HT1080 (cell line): ENCODE results near the gene DAW1. TPM values are rescaled to one million over a fixed set of nuclear protein-coding genes. Genes with fewer than 3 reads are reported as not detected.
A peak's percentile ranks its signal among the peaks of the same experiment; 100 is the strongest.
"Not testable (repeated sequence)": the region's sequence is repeated elsewhere in the genome, so short reads cannot be mapped to it uniquely, and the experiment has no call there.

Experiments used
- DNase-seq: peaks from one replicate; pipeline ENCODE4 v3.0.0-alpha.2; 2015; ENCODE audit warnings: low read depth
- polyA plus RNA-seq, 2 experiments: library from polyadenylated mRNA; depleted of rRNA; stranded (reverse); fragments of >200 nt; gene quantifications; 2 replicates each; pipeline ENCODE4 v1.2.3, GENCODE V29; 2015
- total RNA-seq: library from RNA; depleted of rRNA; stranded (reverse); fragments of >200 nt; shearing (Covaris generic); gene quantifications from 2 replicates; pipeline ENCODE4 v1.2.3, GENCODE V29; 2014; rRNA removed

Gene DAW1, protein sequence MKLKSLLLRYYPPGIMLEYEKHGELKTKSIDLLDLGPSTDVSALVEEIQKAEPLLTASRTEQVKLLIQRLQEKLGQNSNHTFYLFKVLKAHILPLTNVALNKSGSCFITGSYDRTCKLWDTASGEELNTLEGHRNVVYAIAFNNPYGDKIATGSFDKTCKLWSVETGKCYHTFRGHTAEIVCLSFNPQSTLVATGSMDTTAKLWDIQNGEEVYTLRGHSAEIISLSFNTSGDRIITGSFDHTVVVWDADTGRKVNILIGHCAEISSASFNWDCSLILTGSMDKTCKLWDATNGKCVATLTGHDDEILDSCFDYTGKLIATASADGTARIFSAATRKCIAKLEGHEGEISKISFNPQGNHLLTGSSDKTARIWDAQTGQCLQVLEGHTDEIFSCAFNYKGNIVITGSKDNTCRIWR
- 0.17 TPM in 1 of 2 replicates, not detected in the other for total RNA-seq
- 0.05 TPM in 1 of 2 replicates, not detected in the other for polyA plus RNA-seq (2015; cell fraction: cytosol; rRNA removed)
- 0.23 and 0.25 TPM in 2 replicates for polyA plus RNA-seq (2015; cell fraction: nucleus; rRNA removed)

DNA sequence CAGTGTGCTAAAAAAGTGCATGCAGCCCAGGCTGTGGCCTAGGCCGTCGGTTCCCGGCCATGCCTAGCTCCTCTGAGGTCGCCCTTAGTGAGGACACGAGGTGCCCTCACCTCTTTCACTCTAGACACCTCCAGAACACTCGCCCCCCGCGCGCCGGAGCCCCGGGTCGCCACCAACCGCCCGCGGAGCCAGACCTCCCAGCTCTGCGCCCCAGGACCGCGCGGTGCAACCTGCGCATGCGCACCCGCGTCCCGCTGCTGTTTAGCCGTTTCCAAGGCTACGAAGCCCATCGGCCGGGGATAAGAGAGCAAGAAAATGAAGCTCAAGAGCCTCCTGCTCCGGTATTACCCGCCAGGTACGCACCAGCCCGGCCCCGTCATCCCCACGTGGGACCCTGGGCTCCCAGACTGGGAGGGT, at the start of gene DAW1:
Gene DAW1 (plus strand): TSS at position 257 of the 417 bp plus-strand sequence. CDS start 59 bp downstream, at position 316.
- DNase-seq = no peak

DNA sequence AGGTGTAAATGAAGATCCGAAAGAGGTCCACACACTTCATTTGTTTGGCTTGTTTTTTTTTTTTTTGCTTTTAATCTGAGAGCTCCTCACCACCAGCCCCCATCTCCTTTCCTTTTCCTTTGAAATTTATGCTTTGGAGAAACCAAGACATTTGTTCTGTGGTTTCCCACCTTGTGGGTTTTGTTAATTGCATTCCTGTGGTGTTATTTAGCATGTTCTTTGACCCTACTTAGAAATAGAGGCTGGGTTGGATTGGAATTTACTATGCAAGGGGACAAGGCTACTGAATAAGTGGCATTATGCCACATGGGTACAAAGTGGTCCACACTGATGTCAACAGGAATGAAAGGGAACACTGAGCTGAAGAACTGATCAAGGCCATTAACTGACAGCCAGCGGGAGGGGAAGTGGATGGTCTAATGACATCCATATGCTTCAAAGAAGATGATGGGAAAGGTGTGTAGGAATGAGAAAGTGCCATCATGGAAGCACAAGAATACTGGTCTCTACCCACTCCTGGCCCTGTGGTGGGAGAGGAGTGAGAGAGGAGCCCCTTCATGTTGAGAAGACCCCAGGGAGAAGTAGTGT, 48.9 kb upstream of the DAW1 start:
- peak; percentile 58 for DNase-seq

DNA sequence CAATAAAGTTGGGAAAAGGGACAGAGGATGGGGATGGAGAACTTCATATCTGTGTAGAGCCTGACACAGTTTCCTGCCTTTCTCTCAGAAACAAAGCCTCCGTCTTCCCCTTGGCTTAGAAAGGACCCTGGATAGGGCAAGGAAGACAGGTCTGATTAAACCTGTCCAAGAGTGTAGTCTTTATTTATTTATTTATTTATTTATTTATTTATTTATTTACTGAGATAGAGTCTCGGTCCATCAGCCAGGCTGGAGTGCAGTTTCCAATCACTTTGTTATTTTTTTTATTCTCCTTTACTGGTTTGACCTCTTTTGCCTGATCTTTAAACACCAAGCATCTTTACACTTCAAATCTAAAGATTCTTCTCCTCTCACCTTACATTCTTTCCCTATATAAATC, 47.5 kb upstream of the DAW1 start:
- no peak for DNase-seq

DNA sequence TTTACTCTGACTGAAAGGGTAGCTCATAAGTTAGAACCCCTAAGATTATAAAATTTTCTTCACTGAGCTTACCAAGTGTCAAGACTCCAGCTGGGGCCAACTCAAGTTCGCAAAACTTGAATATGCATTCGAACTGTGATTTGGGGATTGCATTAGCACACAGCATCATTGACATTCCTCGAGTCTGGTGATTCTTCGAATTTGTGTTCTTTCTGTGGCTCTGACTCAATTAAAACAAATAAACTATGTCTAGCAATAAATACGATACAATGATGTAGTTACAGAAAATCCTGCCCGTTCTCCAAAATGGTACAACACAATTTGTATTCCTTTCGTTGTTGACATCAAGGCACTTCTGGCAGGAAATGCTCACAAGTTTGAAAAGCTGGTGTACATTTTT, 46.7 kb upstream of the DAW1 start:
- DNase-seq = no peak

DNA sequence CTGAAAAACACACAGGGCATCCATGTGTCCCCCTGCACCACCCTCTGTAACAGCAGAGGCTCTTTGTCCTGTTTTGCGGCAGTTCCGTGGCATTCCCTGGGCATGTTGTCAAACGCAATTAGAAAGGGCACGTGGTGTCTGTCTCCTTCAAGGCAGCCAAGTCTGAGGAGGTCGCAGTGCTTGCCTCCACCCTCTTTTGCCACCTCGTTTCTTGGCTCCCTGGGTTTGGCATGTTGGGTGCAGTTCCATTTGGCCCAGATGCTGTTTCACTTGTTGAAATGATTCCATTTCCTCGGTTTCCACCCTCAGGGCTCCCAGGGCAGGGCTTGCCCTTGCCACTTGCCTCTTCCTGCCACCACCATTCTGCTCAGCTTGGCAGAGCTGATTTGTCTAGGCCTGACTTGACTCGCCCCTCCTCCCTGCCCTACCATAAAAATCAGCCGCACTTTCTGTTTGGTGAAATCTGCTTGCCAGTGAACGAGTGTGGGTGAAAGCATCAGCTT, 45.4 kb upstream of the DAW1 start:
- no peak for DNase-seq

DNA sequence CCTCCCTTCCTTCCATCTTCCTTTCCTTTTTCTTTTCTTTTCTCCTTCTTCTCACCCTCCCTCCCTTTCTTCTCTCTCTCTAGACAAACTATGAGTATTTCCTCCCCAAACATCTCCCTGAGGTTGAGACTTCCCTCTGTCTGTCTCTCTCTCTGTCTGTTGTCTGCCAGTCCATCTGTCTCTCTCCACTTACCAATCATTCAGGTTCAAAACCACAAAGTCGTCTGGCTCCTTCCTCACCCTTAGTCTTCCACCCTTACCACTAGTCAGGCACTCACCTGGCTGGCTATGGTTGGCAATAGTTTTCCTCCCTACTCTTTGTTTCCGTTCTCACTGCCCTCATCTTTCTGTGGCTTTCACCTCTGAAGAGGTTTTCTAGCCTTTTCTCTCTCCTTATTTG, 44.9 kb upstream of the DAW1 start:
- no peak for DNase-seq

DNA sequence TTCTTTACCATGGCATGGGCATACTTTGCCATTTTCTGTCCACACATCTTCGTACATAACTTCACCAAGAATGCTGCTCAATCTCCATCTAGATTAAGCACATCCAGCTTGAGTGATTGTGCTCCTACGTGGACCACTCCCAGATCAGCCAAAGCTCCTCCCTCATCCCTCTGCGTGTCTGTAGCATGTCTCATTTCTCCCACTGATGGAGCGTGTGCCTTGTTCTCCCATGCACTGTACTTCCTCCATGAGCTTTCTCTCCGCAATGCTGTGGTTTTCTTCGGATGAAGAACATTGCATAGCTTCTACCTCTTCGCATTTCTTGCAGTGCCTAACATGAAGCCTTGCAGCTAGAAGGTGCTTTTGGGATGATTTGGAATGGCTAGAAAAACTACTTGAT, 44.3 kb upstream of the DAW1 start:
- DNase-seq = no peak

DNA sequence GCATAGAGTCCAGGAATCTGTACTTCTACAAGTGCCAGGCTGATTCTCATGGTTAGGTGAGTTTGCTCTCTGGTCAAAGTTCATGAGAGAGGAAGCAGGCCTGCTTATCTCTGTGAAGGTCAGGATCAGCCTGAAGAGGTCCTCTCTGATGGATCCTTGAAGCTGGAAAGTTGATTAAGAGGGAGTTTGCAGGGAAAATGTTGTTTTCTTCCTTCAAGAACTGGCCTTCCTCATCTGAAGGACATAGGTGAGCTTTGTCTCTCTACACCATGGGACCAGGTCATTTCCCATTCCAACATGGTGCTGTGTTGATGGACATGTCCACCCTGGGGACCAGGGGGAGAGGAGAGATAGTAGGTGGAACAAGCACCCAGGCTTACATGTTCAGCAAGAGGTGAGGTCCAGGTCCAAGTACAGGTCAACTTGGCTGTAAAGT, 42.9 kb upstream of the DAW1 start:
- DNase-seq = no peak

DNA sequence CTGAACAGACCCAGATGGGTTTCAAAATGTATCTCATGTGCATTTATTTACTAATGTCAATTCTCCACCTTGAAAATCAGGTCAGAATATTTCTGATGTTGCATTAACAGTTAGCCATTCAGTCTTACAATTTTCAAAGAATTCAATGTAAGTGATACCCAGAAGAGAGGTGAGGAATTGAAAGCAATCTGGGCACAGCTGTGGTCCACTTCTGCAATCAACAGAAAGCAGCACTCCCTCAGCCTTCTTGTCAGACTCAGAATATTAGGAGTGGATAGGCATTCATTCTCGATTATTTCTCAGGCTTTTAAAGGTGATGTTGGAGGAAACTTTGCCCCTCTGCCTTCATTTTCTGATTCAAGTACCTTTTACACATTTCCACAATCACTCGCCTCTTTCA, 42.1 kb upstream of the DAW1 start:
- no peak for DNase-seq

DNA sequence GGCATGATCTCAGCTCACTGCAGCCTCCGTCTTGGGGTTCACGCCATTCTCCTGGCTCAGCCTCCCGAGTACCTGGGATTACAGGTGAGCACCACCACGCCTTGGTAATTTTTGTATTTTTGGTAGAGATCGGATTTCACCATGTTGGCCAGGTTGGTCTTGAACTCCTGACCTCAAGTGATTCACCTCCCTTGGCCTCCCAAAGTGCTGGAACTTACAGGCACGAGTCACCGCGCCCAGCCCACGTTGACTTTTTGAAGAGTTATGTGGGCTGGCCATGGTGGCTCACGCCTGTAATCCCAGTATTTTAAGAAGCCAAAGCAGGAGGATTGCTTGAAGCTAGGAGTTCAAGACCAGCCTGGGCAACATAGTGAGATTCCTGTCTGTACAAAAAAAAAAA, 37.0 kb upstream of the DAW1 start:
- peak; percentile 71 for DNase-seq

DNA sequence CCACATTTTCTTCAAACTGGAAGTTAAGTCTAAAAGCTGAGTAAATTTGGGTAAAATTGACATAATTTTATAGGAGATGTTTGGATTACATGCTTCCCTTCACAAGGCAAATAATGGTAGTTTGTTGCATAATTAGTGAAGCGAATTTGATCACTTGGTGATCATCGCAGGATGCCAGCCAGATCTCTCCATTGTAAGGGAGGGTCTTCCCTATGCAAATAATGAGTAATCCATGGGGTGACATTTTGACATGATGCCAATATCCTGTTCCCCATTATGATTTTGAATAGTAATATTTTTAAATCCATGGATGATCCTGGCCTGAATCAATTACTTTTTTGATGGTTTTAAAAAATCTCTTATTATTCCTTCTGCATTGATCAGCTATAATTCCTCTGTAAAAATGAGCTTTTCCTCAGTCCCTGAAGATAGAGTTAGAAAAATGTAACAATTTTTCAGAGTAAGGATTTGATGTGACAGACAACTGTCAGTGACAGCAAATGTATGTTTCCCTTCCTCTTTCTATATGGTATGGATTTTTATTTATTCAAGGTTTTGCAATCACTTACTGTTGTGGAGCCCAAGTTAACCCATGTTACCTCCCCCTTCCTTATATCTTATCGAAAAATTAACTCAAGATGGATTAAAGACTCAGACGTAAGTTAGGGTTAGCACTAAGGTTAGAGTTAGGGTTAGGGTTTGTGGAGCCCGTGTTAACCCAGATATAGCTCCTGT, 36.3 kb upstream of the DAW1 start:
- DNase-seq = no peak

DNA sequence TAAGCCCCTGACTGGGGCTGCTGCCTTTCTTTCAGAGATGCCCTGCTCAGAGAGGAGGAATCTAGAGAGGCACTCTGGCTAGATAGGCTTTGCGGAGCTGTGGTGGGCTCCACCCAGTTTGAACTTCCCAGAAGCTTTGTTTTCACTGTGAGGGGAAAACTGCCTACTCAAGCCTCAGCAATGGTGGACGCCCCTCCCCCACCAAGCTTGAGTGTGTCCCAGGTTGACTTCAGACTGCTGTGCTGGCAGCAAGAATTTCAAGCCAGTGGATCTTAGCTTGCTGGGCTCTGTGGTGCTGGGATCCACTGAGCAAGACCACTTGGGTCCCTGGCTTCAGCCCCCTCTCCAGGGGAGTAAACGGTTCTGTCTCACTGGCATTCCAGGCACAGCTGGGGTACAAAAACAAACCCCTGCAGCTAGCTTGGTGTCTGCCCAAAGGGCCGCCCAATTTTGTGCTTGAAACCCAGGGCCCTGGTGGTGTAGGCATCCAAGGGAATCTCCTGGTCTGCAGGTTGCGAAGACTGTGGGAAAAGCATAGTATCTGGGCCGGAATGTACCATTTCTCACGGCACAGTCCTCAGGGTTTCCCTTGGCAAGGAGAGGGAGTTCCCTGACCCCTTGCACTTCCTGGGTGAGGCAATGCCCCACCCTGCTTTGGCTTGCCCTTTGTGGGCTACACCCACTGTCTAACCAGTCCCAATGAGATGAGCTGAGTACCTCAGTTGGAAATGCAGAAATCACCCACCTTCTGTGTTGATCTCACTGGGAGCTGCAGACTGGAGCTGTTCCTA, 31.9 kb upstream of the DAW1 start:
- not testable (repeated sequence) for DNase-seq

DNA sequence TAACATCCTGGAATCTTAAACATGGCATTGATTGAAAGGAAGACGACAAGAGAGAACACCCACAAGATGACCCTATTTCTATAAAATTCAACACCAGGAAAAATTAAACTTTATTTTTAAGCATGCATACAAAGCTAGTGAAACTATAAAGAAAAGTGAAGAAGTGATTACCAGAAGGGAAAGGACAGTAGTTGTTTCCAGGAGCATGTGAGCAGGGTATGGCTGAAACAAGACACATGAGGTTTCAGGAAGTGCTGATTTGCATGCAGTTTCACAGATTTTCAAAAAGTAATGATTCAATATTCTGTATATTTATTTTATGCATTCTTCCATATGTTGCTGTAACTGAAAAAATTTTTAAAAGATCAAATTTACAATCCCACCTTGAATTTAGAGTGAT, 24.6 kb upstream of the DAW1 start:
- DNase-seq = no peak

DNA sequence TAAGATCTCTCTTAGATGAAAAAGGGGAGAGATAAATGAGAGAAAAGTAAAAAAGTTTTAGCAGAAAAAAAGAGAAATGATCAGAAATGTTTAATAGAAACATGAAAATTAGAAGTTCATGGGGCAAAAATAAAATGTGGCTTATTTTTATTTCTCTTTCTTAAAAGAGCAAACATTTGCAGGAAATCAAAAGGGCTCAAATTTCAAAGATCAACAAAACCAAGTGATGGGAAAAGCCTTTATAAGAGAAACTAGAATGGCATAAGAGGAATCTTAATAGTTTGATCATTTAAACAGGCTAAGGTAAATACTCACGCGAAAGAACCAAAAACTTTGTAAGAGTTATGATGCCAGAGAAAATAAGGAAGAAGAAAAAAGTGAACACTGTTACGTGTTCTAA, 23.3 kb upstream of the DAW1 start:
- DNase-seq = no peak

DNA sequence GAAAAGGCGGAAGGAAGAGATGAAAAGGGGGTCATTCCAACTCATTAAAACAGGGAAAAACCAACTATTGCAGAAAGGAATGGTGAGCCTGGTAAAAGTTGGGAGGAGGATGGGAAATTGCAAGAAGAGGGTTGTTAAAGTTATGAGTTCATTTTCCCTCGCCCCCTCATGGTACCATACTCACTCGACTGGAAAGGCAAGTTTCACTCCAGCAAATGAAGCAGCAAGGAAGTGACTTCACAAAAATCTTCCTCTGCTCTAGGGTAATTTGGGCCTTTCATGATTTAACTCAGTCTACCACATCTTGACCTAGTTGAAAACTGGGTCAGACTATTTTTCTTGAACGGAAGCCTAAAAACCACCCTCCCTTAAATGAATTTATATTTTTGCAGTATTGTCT, 22.8 kb upstream of the DAW1 start:
- DNase-seq = no peak

DNA sequence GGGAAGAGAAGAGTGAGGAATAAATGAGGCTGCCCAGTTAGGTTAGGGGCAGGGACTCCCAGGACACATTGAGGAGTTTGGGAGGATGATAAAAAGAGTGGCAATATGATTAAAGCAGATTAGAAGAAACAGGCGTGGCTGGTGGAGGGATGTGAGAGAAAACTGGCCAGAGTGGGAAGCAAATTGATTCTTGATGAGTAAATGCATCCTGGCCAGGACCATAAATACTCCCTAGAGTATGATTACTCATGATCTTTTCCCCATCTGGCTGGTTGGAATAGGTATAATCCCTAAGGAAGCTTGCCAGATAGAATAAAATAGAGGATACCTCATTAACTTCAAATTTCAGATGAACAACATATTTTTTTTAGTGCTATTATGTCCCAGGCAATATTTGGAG, 21.5 kb upstream of the DAW1 start:
- DNase-seq = peak; percentile 63

DNA sequence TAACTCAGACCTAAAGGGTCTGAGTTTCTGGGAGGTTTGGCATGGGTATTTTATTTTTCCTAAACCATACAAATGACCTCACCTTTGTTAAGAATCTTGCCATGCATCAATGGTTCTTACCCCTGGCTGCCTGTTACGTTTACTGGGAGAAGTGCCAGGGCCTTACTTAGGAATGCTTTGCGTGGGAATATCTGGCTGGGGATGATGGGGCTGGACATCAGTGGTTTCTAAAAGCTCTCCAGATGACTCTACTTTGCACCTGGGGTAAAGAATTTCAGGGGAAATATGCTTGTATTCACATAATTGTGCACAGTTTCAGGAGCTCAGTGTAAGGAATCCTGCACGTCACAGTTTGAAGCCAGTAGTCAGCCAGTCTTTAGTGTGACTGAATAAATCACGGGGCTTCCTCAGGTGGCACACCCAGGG, 18.2 kb upstream of the DAW1 start:
- DNase-seq = peak; percentile 47

DNA sequence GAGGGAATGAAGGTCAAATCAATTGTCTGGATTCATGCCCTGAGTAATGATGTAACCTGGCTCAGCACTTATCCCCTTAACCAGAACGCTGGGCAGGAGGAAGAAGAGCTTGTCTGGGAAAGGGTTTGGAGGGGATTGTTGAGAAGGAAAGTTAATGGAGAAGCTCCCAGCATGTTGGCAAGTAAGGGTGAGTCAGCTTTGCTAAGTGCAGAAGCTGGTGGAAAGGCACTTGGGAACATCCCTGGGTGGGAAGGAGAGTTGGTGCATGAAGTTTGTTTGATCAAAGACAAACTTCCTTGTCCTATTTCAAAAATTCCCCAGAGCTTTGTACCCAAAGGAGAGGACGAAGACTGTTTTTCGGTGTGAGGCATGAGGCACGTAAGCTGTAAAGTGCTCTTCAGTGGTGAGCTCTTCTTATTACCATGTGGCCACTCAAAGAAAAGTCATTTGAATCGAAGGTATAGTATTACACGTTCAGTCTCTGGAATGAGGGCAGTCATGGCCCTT, 17.6 kb upstream of the DAW1 start:
- DNase-seq = peak; percentile 42

DNA sequence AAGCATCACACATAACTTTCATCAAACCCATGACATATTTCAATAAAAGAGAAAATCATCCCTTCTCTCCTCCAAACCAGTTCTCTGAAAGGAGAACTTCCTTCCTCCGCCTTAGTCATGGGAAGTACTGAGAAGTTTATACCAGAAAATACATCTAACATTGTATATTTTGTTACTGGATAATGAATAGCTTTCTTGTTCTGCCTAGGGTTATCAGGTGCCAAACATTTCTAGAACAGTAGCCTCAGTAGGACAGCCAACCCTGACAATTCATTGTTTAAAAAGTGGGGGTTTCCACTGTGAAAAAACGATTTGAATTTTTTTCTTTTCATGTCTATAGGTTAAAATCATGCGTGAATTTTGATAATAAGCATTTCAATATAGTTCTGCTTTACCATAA, 16.0 kb upstream of the DAW1 start:
- no peak for DNase-seq

DNA sequence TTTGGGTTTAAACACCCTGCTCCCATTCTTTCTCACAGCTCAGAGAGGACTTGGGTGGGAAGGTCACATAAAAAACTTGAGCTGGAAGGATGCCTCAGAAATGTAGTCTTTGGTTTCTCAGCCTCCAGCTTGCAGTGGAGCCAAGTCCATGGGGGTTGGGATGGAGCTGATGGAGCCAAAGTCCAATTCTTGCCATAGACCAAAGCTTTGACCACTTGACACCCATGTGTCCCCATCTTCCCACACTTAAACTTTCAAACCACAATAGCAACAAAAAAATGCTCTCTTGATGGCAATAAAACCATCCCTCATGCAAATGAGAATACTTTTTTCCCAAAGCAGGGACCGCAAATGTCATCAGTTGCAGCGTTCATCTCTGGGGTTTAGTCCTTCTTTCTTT, 14.7 kb upstream of the DAW1 start:
- DNase-seq = no peak

DNA sequence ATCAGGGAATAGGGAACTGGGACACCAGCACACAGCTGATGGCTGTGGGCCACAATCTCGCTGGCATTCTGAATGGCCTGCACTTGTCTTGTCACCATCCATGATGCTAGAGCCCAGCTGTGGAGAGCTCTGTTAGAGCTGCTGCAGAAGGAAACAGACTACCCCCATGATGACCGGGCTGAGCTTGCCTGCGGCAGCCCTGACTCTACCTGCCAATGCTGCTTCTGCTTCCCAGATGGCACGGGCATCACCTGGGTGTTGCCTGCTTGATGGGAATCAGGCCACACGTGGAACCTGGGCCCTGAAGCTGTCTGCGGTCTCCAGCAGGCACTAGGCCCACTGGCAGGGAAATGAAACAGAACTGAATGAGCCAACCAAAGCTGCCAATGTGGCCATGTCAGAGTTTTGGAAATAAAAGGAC, 11.2 kb upstream of the DAW1 start:
- DNase-seq = no peak
